ENCODE data around the gene CADPS2. TPM values are rescaled to one million over a fixed set of nuclear protein-coding genes. Genes with fewer than 3 reads are reported as not detected.

The CADPS2 gene
- total RNA-seq, 1 experiment from 2014 or later: 12.2 TPM

GRCh38 chr7:122883049-122883680, 3.1 kb downstream of the CADPS2 start:
- H3K9me3 Mint-ChIP-seq: no peaks in the 10 kb centered on the region
- no peak overlapping the region for H3K27ac Mint-ChIP-seq
- no peak overlapping the region for H3K4me3 Mint-ChIP-seq
- peaks cover 29% of the 10 kb centered on the region for H3K27me3 Mint-ChIP-seq (ENCODE audit: low read depth)
- peaks cover 39% of the 10 kb centered on the region for H3K4me1 Mint-ChIP-seq
- ATAC-seq (no peak), DNase-seq (ENCODE audit: low spot score) (no peak)
- POLR2A ChIA-PET: no interaction called here
- no peaks in the 10 kb centered on the region for H3K36me3 Mint-ChIP-seq
- TF ChIP-seq IRF2 (CRISPR knock-in tag; IDR thresholded peaks at IDR 0.05; ENCODE audit: borderline replicate concordance, low read depth) (no peak), CREM (CRISPR knock-in tag; IDR thresholded peaks at IDR 0.05) (no peak), ESRRA (CRISPR knock-in tag; IDR thresholded peaks at IDR 0.05; ENCODE audit: borderline replicate concordance) (no peak), RELA (CRISPR knock-in tag; IDR thresholded peaks at IDR 0.05; ENCODE audit: borderline replicate concordance) (no peak), ZSCAN18 (CRISPR knock-in tag; IDR thresholded peaks at IDR 0.05) (no peak), ZNF138 (CRISPR knock-in tag; conservative IDR thresholded peaks at IDR 0.05) (no peak), NFATC4 (CRISPR knock-in tag; IDR thresholded peaks at IDR 0.05) (no peak), ZNF232 (CRISPR knock-in tag; IDR thresholded peaks at IDR 0.05) (no peak), SMAD4 (CRISPR knock-in tag; IDR thresholded peaks at IDR 0.05) (no peak), NFE2L1 (CRISPR knock-in tag; IDR thresholded peaks at IDR 0.05) (no peak), TEAD1 (CRISPR knock-in tag; IDR thresholded peaks at IDR 0.05) (no peak), E2F1 (CRISPR knock-in tag; IDR thresholded peaks at IDR 0.05) (no peak), MYBL2 (CRISPR knock-in tag; IDR thresholded peaks at IDR 0.05) (no peak)
- TF ChIP-seq, protein P1, sequence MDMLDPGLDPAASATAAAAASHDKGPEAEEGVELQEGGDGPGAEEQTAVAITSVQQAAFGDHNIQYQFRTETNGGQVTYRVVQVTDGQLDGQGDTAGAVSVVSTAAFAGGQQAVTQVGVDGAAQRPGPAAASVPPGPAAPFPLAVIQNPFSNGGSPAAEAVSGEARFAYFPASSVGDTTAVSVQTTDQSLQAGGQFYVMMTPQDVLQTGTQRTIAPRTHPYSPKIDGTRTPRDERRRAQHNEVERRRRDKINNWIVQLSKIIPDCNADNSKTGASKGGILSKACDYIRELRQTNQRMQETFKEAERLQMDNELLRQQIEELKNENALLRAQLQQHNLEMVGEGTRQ (CRISPR knock-in tag; IDR thresholded peaks at IDR 0.05): no peak
- TF ChIP-seq, protein P2, sequence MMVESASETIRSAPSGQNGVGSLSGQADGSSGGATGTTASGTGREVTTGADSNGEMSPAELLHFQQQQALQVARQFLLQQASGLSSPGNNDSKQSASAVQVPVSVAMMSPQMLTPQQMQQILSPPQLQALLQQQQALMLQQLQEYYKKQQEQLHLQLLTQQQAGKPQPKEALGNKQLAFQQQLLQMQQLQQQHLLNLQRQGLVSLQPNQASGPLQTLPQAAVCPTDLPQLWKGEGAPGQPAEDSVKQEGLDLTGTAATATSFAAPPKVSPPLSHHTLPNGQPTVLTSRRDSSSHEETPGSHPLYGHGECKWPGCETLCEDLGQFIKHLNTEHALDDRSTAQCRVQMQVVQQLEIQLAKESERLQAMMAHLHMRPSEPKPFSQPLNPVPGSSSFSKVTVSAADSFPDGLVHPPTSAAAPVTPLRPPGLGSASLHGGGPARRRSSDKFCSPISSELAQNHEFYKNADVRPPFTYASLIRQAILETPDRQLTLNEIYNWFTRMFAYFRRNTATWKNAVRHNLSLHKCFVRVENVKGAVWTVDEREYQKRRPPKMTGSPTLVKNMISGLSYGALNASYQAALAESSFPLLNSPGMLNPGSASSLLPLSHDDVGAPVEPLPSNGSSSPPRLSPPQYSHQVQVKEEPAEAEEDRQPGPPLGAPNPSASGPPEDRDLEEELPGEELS (CRISPR knock-in tag; IDR thresholded peaks at IDR 0.05): no peak
- TF ChIP-seq, protein P3, sequence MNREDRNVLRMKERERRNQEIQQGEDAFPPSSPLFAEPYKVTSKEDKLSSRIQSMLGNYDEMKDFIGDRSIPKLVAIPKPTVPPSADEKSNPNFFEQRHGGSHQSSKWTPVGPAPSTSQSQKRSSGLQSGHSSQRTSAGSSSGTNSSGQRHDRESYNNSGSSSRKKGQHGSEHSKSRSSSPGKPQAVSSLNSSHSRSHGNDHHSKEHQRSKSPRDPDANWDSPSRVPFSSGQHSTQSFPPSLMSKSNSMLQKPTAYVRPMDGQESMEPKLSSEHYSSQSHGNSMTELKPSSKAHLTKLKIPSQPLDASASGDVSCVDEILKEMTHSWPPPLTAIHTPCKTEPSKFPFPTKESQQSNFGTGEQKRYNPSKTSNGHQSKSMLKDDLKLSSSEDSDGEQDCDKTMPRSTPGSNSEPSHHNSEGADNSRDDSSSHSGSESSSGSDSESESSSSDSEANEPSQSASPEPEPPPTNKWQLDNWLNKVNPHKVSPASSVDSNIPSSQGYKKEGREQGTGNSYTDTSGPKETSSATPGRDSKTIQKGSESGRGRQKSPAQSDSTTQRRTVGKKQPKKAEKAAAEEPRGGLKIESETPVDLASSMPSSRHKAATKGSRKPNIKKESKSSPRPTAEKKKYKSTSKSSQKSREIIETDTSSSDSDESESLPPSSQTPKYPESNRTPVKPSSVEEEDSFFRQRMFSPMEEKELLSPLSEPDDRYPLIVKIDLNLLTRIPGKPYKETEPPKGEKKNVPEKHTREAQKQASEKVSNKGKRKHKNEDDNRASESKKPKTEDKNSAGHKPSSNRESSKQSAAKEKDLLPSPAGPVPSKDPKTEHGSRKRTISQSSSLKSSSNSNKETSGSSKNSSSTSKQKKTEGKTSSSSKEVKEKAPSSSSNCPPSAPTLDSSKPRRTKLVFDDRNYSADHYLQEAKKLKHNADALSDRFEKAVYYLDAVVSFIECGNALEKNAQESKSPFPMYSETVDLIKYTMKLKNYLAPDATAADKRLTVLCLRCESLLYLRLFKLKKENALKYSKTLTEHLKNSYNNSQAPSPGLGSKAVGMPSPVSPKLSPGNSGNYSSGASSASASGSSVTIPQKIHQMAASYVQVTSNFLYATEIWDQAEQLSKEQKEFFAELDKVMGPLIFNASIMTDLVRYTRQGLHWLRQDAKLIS (CRISPR knock-in tag; IDR thresholded peaks at IDR 0.05; ENCODE audit: borderline replicate concordance): no peak
- CTCF ChIA-PET: interaction anchor here (1.7 kb wide), 1 partner anchor 79 kb away, joined by 3 read pairs; no protein-coding TSS in a partner anchor

- Mint-ChIP-seq H3K4me3 (no peak overlapping the region), H3K4me1 (peaks cover 30% of the 10 kb centered on the region), H3K27ac (no peak overlapping the region), H3K9me3 (no peaks in the 10 kb centered on the region), H3K36me3 (no peaks in the 10 kb centered on the region), H3K27me3 (ENCODE audit: low read depth) (peaks cover 14% of the 10 kb centered on the region)
- no peak for ATAC-seq
- no peak for DNase-seq (ENCODE audit: low spot score)
- ChIA-PET POLR2A (no interaction called here), CTCF (no interaction called here)
- no peak for TF ChIP-seq SP1 (CRISPR knock-in tag; conservative IDR thresholded peaks at IDR 0.05)
- no peak for TF ChIP-seq GTF2I (CRISPR knock-in tag; conservative IDR thresholded peaks at IDR 0.05)
- no peak for TF ChIP-seq HMGXB4 (CRISPR knock-in tag; IDR thresholded peaks at IDR 0.05)
- TF ChIP-seq JAZF1 (CRISPR knock-in tag; IDR thresholded peaks at IDR 0.05): no peak
- TF ChIP-seq ZNF425 (CRISPR knock-in tag; conservative IDR thresholded peaks at IDR 0.05): no peak
- TF ChIP-seq SMAD4 (CRISPR knock-in tag; IDR thresholded peaks at IDR 0.05): no peak
- no peak for TF ChIP-seq SMAD3 (CRISPR knock-in tag; IDR thresholded peaks at IDR 0.05; ENCODE audit: borderline replicate concordance)
- no peak for TF ChIP-seq GRHL2 (CRISPR knock-in tag; IDR thresholded peaks at IDR 0.05; ENCODE audit: insufficient replicate concordance, severe bottlenecking)
These were observed 4.9 kb downstream of the CADPS2 start for GRCh38 chr7:122881324-122881723.

Measured in WTC11 (cell line).